Lower leg skin (tissue), 3 donors: ENCODE results near the gene EYA2.

Experiments
- POLR2A ChIP-seq, 2 donors: fragments of 450-650 bp; IDR thresholded peaks; one replicate each; pipeline ENCODE4 v1.6.1; 2016 to 2017; ENCODE audit warnings: antibody characterized with exemption in 2 of 2, mild to moderate bottlenecking in 1 of 2, moderate library complexity in 1 of 2
- TF ChIP-seq, protein P1 (sequence below), 3 donors: fragments of 450-650 bp; IDR thresholded peaks; one replicate each; pipeline ENCODE4 v1.5.1; 2016; ENCODE audit warnings: antibody characterized with exemption in 3 of 3, mild to moderate bottlenecking in 3 of 3, moderate library complexity in 2 of 3

DNA sequence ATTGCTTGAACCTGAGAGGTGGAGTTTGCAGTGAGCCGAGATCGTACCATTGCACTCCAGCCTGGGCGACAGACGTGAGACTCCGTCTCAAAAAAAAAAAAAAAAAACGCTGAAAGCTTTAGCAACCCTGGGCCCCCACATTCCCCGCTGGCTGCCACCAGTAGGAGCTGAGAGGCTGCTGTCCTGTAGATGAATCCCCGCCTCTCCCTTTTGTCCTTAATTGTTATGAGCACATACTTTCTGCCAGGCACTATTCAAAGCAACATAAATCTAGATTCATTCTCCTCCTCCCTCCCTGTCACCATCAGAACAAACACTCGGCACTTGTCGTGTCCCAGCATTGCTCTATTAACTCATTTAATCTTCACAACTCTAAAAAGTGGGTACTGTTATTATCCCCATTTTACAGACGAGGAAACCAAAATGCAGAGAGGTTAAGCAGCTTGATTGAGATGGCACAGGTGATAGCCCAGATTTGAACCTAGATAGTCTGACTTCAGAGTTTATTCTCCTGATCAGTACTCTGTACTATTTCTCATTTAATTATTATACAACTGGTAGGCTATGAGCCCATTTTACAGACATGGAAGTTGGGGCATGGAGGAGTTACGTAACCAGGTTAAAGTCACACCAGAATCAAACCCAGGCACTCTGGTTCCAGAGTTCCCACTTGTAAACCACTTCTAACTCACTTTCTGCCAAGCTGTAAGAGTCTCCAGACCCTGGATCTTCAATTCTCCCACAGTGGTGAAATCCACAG is 97.4 kb downstream of the EYA2 start:
- TF ChIP-seq, protein P1, sequence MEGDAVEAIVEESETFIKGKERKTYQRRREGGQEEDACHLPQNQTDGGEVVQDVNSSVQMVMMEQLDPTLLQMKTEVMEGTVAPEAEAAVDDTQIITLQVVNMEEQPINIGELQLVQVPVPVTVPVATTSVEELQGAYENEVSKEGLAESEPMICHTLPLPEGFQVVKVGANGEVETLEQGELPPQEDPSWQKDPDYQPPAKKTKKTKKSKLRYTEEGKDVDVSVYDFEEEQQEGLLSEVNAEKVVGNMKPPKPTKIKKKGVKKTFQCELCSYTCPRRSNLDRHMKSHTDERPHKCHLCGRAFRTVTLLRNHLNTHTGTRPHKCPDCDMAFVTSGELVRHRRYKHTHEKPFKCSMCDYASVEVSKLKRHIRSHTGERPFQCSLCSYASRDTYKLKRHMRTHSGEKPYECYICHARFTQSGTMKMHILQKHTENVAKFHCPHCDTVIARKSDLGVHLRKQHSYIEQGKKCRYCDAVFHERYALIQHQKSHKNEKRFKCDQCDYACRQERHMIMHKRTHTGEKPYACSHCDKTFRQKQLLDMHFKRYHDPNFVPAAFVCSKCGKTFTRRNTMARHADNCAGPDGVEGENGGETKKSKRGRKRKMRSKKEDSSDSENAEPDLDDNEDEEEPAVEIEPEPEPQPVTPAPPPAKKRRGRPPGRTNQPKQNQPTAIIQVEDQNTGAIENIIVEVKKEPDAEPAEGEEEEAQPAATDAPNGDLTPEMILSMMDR (IDR thresholded peaks at IDR 0.05) = no peak
- no peak for TF ChIP-seq POLR2A (IDR thresholded peaks at IDR 0.05)
